Panc1 (cell line): ENCODE measurements around the gene RBL1. TPM values are rescaled to one million over a fixed set of nuclear protein-coding genes. Genes with fewer than 3 reads are reported as not detected.
"Not testable (repeated sequence)": the region's sequence is repeated elsewhere in the genome, so short reads cannot be mapped to it uniquely, and the experiment has no call there.

Experiments
- ATAC-seq: fragments of 200-7000 bp; cut with Tn5 transposase; 2 replicates; pipeline ENCODE4 v1.9.1; 2020; ENCODE audit warnings: mild to moderate bottlenecking, moderate library complexity
- BruUV-seq: library from RNA; stranded (reverse); fragments of 400-500 nt; replicated peaks from 2 replicates; lab custom pipeline; 2021; lab: Mats Ljungman, UMichigan
- CTCF ChIA-PET: fragments of 300-600 bp; sonication (Branson Sonifier 250); formaldehyde crosslinking; loops from one replicate; lab custom pipeline; 2022; ENCODE audit warnings: antibody characterized with exemption; lab: Charles Lee
- POLR2A ChIA-PET: fragments of 300-600 bp; sonication (Branson Sonifier 250); formaldehyde crosslinking; loops from one replicate; lab custom pipeline; 2022; ENCODE audit warnings: antibody characterized with exemption; lab: Charles Lee
- DNase-seq: peaks from one replicate; pipeline ENCODE4 v3.0.0-alpha.2; 2010; ENCODE audit warnings: low read depth, low spot score
- H3K27ac ChIP-seq: 2 replicates; pipeline ENCODE4 v1.5.1; 2011; ENCODE audit warnings: mild to moderate bottlenecking, low read length, inconsistent platforms
- H3K27me3 ChIP-seq: fragments of 200-500 bp; sonication (Bioruptor generic); 2 replicates; pipeline ENCODE4 v1.6.0; 2014; ENCODE audit warnings: low read length, inconsistent platforms; ENCODE audit not compliant: control insufficient read depth, insufficient read depth
- H3K36me3 ChIP-seq: fragments of 200-500 bp; sonication (Bioruptor generic); 2 replicates; pipeline ENCODE4 v1.5.1; 2014; ENCODE audit warnings: inconsistent platforms, mild to moderate bottlenecking, low read length, moderate library complexity; ENCODE audit not compliant: control insufficient read depth, insufficient read depth
- H3K4me1 ChIP-seq: 2 replicates; pipeline ENCODE4 v1.5.1; 2011; ENCODE audit warnings: inconsistent platforms, mild to moderate bottlenecking, low read length, moderate library complexity; ENCODE audit not compliant: control insufficient read depth, insufficient read depth
- H3K4me3 ChIP-seq, 2 experiments: 2 replicates each; pipeline ENCODE4 v1.5.1; 2011 to 2012; ENCODE audit warnings: low read depth in 2 of 2, low read length in 2 of 2, mild to moderate bottlenecking in 2 of 2, inconsistent platforms in 1 of 2, moderate library complexity in 1 of 2
- H3K9me3 ChIP-seq: fragments of 200-500 bp; sonication (Bioruptor generic); 2 replicates; pipeline ENCODE4 v1.5.1; 2014; ENCODE audit warnings: low read depth, mild to moderate bottlenecking, inconsistent platforms, low read length, moderate library complexity; ENCODE audit not compliant: control insufficient read depth, insufficient read depth
- CTCF ChIP-seq: fragments of 450-650 bp; IDR thresholded peaks from 2 replicates; pipeline ENCODE4 v1.5.1; 2017; ENCODE audit warnings: mild to moderate bottlenecking
- POLR2AphosphoS5 ChIP-seq: IDR thresholded peaks from 2 replicates; pipeline ENCODE4 v1.6.1; 2012; ENCODE audit warnings: mild to moderate bottlenecking, low read depth, low read length, moderate library complexity
- REST ChIP-seq, 2 experiments: IDR thresholded peaks; 2 replicates each; pipeline ENCODE4 v1.6.1; 2011 to 2012; ENCODE audit warnings: low read depth in 2 of 2, control low read depth in 1 of 2, low read length in 1 of 2, mild to moderate bottlenecking in 1 of 2, moderate library complexity in 1 of 2; ENCODE audit not compliant: insufficient read depth in 1 of 2
- SIN3A ChIP-seq: IDR thresholded peaks from 2 replicates; pipeline ENCODE4 v1.6.1; 2012; ENCODE audit warnings: low read depth, mild to moderate bottlenecking, low read length, moderate library complexity, borderline replicate concordance; ENCODE audit not compliant: insufficient read depth
- TCF7L2 ChIP-seq: IDR thresholded peaks from 2 replicates; pipeline ENCODE4 v1.6.1; 2011; ENCODE audit warnings: mild to moderate bottlenecking, low read depth, low read length, inconsistent platforms
- in situ Hi-C: cut with HindIII; loops from 2 replicates; pipeline ENCODE4 v1.10.0; 2016; ENCODE audit warnings: low sequenced_read_pairs, low pct_unique_long_range_greater_than_20kb
- intact Hi-C: fragments of 100-400 bp; cut with micrococcal nuclease; formaldehyde crosslinking; loops from one replicate; pipeline ENCODE4 v1.10.0; 2022; ENCODE audit not compliant: unreplicated experiment
- total RNA-seq: library from RNA; stranded (reverse); gene quantifications from one replicate; pipeline ENCODE4 v1.2.1, GENCODE V29; 2021; ENCODE audit not compliant: unreplicated experiment

RBL1 gene
- total RNA-seq, 1 experiment from 2014 or later, result 14.0 TPM

GRCh38 chr20:37071481-37071911 is 24.3 kb downstream of the RBL1 start:
- intact Hi-C loops, result no loop called here
- ChIA-PET POLR2A (no interaction called here), CTCF (no interaction called here)
- DNase-seq, result no peak
- Histone ChIP-seq H3K9me3 (no peaks in the 10 kb centered on the region), H3K36me3 (0 out of 2 replicates have a peak, but pooled peaks cover 2% of the 10 kb centered on the region), H3K4me3 (no peak overlapping the region), H3K4me1 (no peaks in the 10 kb centered on the region), H3K27me3 (no peaks in the 10 kb centered on the region), H3K27ac (no peak overlapping the region)
- ATAC-seq, result no peak
- in situ Hi-C loops, result no loop called here
- TF ChIP-seq REST (IDR thresholded peaks at IDR 0.05; ENCODE audit: insufficient read depth in 1 of 2, low read depth in 2 of 2, low read length in 1 of 2), result no peak
- TF ChIP-seq SIN3A, result no peak
- TF ChIP-seq CTCF, result no peak
- no peak for TF ChIP-seq TCF7L2
- no peak for TF ChIP-seq POLR2AphosphoS5
- BruUV-seq, result no TSS peak

GRCh38 chr20:37069563-37069962 is 26.2 kb downstream of the RBL1 start:
- BruUV-seq, result not testable (repeated sequence)

GRCh38 chr20:37066168-37066567 is 29.6 kb downstream of the RBL1 start:
- no peak overlapping the region for H3K4me3 ChIP-seq
- in situ Hi-C loops, result no loop called here
- TF ChIP-seq POLR2AphosphoS5, result no peak
- no peak for TF ChIP-seq CTCF
- TF ChIP-seq SIN3A, result no peak
- no peak for TF ChIP-seq TCF7L2
- TF ChIP-seq REST (IDR thresholded peaks at IDR 0.05; ENCODE audit: insufficient read depth in 1 of 2, low read depth in 2 of 2, low read length in 1 of 2), result no peak
- H3K4me1 ChIP-seq, result no peaks in the 10 kb centered on the region
- POLR2A ChIA-PET, result no interaction called here
- H3K36me3 ChIP-seq, result peaks cover 12% of the 10 kb centered on the region; the same call in 1 of the 2 replicates
- intact Hi-C loops, result no loop called here
- no peak for DNase-seq
- no peak for ATAC-seq
- no peaks in the 10 kb centered on the region for H3K9me3 ChIP-seq
- TSS peak; percentile 69 for BruUV-seq
- H3K27me3 ChIP-seq, result no peaks in the 10 kb centered on the region
- CTCF ChIA-PET, result no interaction called here
- H3K27ac ChIP-seq, result no peak overlapping the region

More at GRCh38 chr20:37069563-37069962, 26.2 kb downstream of the RBL1 start:
- ATAC-seq, H3K4me3 ChIP-seq, H3K27ac ChIP-seq, H3K27me3 ChIP-seq, in situ Hi-C loops, H3K4me1 ChIP-seq, CTCF ChIA-PET, DNase-seq, POLR2A ChIA-PET, intact Hi-C loops, H3K36me3 ChIP-seq, H3K9me3 ChIP-seq: not testable (repeated sequence)
